Prostate gland (tissue), 2 donors: ENCODE measurements around the gene MED1. TPM values are rescaled to one million over a fixed set of nuclear protein-coding genes. Genes with fewer than 3 reads are reported as not detected.
A peak's percentile ranks its signal among the peaks of the same experiment; 100 is the strongest.

Experiments
- DNase-seq: peaks from one replicate; pipeline ENCODE4 v3.0.0-alpha.2; 2019; ENCODE audit warnings: low spot score
- H3K27ac ChIP-seq, 2 donors: fragments of 200-600 bp; sonication (generic); 2 replicates each; pipeline ENCODE4 v1.5.1; 2017 to 2019
- H3K27me3 ChIP-seq: fragments of 200-600 bp; sonication (generic); replicated peaks from 2 replicates; pipeline ENCODE4 v1.5.1; 2019; ENCODE audit not compliant: insufficient read depth
- H3K36me3 ChIP-seq, 2 donors: fragments of 200-600 bp; sonication (generic); 1 replicate in 1 of 2; 2 replicates in 1 of 2; pipeline versions ENCODE4 v1.5.1 to v1.8.1; 2017 to 2019
- H3K4me1 ChIP-seq: fragments of 200-600 bp; sonication (generic); replicated peaks from 2 replicates; pipeline ENCODE4 v1.5.1; 2019
- H3K4me3 ChIP-seq, 2 donors: fragments of 200-600 bp; sonication (generic); 2 replicates each; pipeline ENCODE4 v1.5.1; 2017 to 2019
- H3K9me3 ChIP-seq: fragments of 200-600 bp; sonication (generic); 2 replicates; pipeline ENCODE4 v1.5.1; 2017
- CTCF ChIP-seq, 4 experiments: fragments of 200-600 bp in 2 of 4; fragments of 450-650 bp in 2 of 4; sonication (generic) in 2 of 4; IDR thresholded peaks; 1 replicate in 3 of 4; 2 replicates in 1 of 4; pipeline ENCODE4 v1.5.1; 2016 to 2019; ENCODE audit warnings: antibody characterized with exemption in 4 of 4, mild to moderate bottlenecking in 2 of 4, moderate library complexity in 2 of 4
- POLR2A ChIP-seq: fragments of 450-650 bp; IDR thresholded peaks from one replicate; pipeline ENCODE4 v1.6.1; 2016; ENCODE audit warnings: antibody characterized with exemption, mild to moderate bottlenecking
- POLR2AphosphoS5 ChIP-seq: sonication (generic); formaldehyde crosslinking; IDR thresholded peaks from one replicate; pipeline ENCODE4 v1.6.1; 2017; ENCODE audit warnings: antibody characterized with exemption
- WGBS: methylation state at CpG from one replicate; pipeline ENCODE4 v1.1.5; 2018; 5-methylcytosine and 5-hydroxymethylcytosine counted together
- intact Hi-C: fragments of 100-400 bp; cut with DNase I; formaldehyde crosslinking; loops from one replicate; pipeline ENCODE4 v1.14.2; 2022
- total RNA-seq, 2 donors: library from RNA; depleted of rRNA; stranded (reverse); fragments of >200 nt; gene quantifications; one replicate each; pipeline ENCODE4 v1.1.0, GENCODE V29; 2016

MED1 gene
- total RNA-seq, 2 donors from 2014 or later: 22.9 to 39.7 TPM

GRCh38 chr17:39462631-39463375 lies 11.7 kb upstream of the MED1 start:
- Histone ChIP-seq H3K27ac (peak overlapping the region; percentile 99), H3K4me3 (peak overlapping the region; percentile 88 to 99), H3K4me1 (no peaks in the 10 kb centered on the region), H3K36me3 (no peaks in the 10 kb centered on the region), H3K9me3 (no peaks in the 10 kb centered on the region), H3K27me3 (no peaks in the 10 kb centered on the region)
- TF ChIP-seq POLR2A (no peak), POLR2AphosphoS5 (no peak), CTCF (IDR thresholded peaks at IDR 0.05) (no peak)
- 1% methylated on average over 27 of the region's 28 CpGs for WGBS
- intact Hi-C loops: no loop called here
- no peak for DNase-seq

GRCh38 chr17:39461926-39462569 lies 11.0 kb upstream of the MED1 start:
- peak; percentile 22 for DNase-seq

GRCh38 chr17:39461113-39461925 lies 10.3 kb upstream of the MED1 start, which contains the start of gene CDK12:
CDK12 (plus strand) TSS chr17:39461486; CDS start chr17:39462072, 586 bp downstream.
- Histone ChIP-seq H3K27ac (peak within 1 kb of the TSS; percentile 99), H3K4me3 (peak within 1 kb of the TSS; percentile 88 to 99), H3K27me3 (no peaks in the 10 kb centered on the region), H3K9me3 (no peaks in the 10 kb centered on the region), H3K4me1 (no peaks in the 10 kb centered on the region), H3K36me3 (no peaks in the 10 kb centered on the region)
- intact Hi-C loops: no loop called here
- TF ChIP-seq POLR2AphosphoS5 (peak; percentile 97), CTCF (IDR thresholded peaks at IDR 0.05) (peak in 1 of 4 experiments; percentile 4), POLR2A (peak; percentile 93)
- WGBS: 2% methylated on average over 50 of the region's 51 CpGs
- peak; percentile 98 for DNase-seq

More at GRCh38 chr17:39461926-39462569, 11.0 kb upstream of the MED1 start:
- Histone ChIP-seq H3K4me1 (no peaks in the 10 kb centered on the region), H3K36me3 (no peaks in the 10 kb centered on the region), H3K27me3 (no peaks in the 10 kb centered on the region), H3K4me3 (peak overlapping the region; percentile 88 to 99), H3K9me3 (no peaks in the 10 kb centered on the region), H3K27ac (peak overlapping the region; percentile 99)
- TF ChIP-seq CTCF (IDR thresholded peaks at IDR 0.05) (no peak), POLR2A (no peak), POLR2AphosphoS5 (no peak)
- 0% methylated on average over 34 of the region's 34 CpGs for WGBS
- intact Hi-C loops: no loop called here

GRCh38 chr17:39455919-39456318 lies 4.9 kb upstream of the MED1 start:
- Histone ChIP-seq H3K36me3 (no peaks in the 10 kb centered on the region), H3K27ac (no peak overlapping the region), H3K27me3 (no peaks in the 10 kb centered on the region), H3K9me3 (no peaks in the 10 kb centered on the region), H3K4me1 (no peaks in the 10 kb centered on the region), H3K4me3 (no peak overlapping the region)
- TF ChIP-seq POLR2A (no peak), POLR2AphosphoS5 (no peak), CTCF (IDR thresholded peaks at IDR 0.05) (no peak)
- no peak for DNase-seq
- intact Hi-C loops: no loop called here
- WGBS: 86% methylated on average over 4 of the region's 4 CpGs
